BJ (cell line): ENCODE measurements around the gene KLHL42. TPM values are rescaled to one million over a fixed set of nuclear protein-coding genes. Genes with fewer than 3 reads are reported as not detected.
"Not testable (repeated sequence)": the region's sequence is repeated elsewhere in the genome, so short reads cannot be mapped to it uniquely, and the experiment has no call there.

Experiments used
- CTCF ChIA-PET: fragments of 350-600 bp; formaldehyde crosslinking; extraction: SDS; loops from one replicate; lab custom pipeline; 2021; ENCODE audit warnings: antibody characterized with exemption, inconsistent platforms; lab: Yijun Ruan, JAX
- POLR2A ChIA-PET: fragments of 300-600 bp; sonication (Branson Sonifier 250); formaldehyde crosslinking; extraction: SDS; loops from one replicate; lab custom pipeline; 2021; ENCODE audit warnings: antibody characterized with exemption; lab: Charles Lee
- DNase-seq: peaks from one replicate; pipeline ENCODE4 v3.0.0-alpha.2; 2011; ENCODE audit warnings: low read depth
- H3K27me3 ChIP-seq: 2 replicates; pipeline ENCODE4 v1.6.0; 2011; ENCODE audit warnings: low read length; ENCODE audit not compliant: control insufficient read depth, insufficient read depth
- H3K36me3 ChIP-seq: 2 replicates; pipeline ENCODE4 v1.5.1; 2011; ENCODE audit warnings: low read length; ENCODE audit not compliant: control insufficient read depth, insufficient read depth
- H3K4me3 ChIP-seq: 2 replicates; pipeline ENCODE4 v1.5.1; 2011; ENCODE audit warnings: low read depth, mild to moderate bottlenecking, control low read depth, low read length
- polyA plus RNA-seq: library from polyadenylated mRNA; depleted of rRNA; stranded (reverse); fragments of >200 nt; gene quantifications from 2 replicates; pipeline ENCODE4 v1.2.3, GENCODE V29; 2011
- TF ChIP-seq, protein P1 (sequence below): IDR thresholded peaks from 2 replicates; pipeline ENCODE4 v1.5.1; 2011; ENCODE audit warnings: low read depth, mild to moderate bottlenecking, control low read depth, inconsistent platforms, low read length, moderate library complexity; ENCODE audit not compliant: insufficient read depth

The KLHL42 gene
- polyA plus RNA-seq, 1 experiment = 23.6 TPM

- DNase-seq = no peak
- CTCF ChIA-PET = interaction anchor here (1.6 to 2.1 kb wide), 3 partner anchors 11 to 96 kb away, joined by 4 to 6 read pairs (median 5); no protein-coding TSS in a partner anchor
- POLR2A ChIA-PET = no interaction called here
- TF ChIP-seq, protein P1, sequence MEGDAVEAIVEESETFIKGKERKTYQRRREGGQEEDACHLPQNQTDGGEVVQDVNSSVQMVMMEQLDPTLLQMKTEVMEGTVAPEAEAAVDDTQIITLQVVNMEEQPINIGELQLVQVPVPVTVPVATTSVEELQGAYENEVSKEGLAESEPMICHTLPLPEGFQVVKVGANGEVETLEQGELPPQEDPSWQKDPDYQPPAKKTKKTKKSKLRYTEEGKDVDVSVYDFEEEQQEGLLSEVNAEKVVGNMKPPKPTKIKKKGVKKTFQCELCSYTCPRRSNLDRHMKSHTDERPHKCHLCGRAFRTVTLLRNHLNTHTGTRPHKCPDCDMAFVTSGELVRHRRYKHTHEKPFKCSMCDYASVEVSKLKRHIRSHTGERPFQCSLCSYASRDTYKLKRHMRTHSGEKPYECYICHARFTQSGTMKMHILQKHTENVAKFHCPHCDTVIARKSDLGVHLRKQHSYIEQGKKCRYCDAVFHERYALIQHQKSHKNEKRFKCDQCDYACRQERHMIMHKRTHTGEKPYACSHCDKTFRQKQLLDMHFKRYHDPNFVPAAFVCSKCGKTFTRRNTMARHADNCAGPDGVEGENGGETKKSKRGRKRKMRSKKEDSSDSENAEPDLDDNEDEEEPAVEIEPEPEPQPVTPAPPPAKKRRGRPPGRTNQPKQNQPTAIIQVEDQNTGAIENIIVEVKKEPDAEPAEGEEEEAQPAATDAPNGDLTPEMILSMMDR = no peak
- Histone ChIP-seq H3K27me3 (peaks cover 9% of the 10 kb centered on the region), H3K36me3 (no peaks in the 10 kb centered on the region), H3K4me3 (no peak overlapping the region)
These were observed 64.5 kb downstream of the KLHL42 start for GRCh38 chr12:27844366-27845090.

DNA sequence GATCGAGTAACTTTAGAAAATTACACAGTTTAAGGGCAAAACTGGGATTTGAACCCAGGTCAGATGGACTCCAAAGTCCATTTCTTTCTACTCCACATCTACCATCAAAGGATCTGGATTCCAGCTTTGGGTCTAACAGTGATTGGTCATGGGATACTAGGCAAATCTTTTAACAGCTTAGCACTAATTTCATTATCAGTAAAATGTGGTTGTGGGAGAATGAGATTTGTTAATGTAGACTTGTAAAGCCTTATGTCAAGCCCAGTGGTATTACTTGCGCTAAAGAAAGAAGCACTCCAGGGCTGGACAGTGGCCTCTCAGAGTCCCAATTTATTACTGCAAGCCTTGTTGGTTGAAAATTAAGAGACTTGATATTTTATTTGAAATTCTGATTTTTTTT is 65.2 kb downstream of the KLHL42 start:
- TF ChIP-seq, protein P1 = no peak
- no peak for DNase-seq
- CTCF ChIA-PET = interaction anchor here (1.6 to 2.1 kb wide), 3 partner anchors 10 to 95 kb away, joined by 4 to 6 read pairs (median 5); no protein-coding TSS in a partner anchor

DNA sequence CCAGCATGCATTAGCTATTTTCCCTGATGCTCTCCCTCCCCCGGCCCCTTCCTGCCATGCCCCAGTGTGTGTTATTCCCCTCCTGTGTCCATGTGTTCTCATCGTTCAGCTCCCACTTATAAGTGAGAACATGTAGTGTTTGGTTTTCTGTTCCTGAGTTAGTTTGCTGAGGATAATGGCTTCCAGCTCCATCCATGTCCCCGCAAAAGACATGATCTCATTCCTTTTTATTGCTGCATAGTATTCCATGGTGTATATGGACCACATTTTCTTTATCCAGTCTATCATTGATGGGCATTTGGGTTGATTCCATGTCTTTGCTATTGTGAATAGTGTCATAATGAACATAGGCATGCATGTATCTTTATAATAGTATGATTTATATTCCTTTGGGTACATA is 65.7 kb downstream of the KLHL42 start:
- not testable (repeated sequence) for DNase-seq
- CTCF ChIA-PET = interaction anchor here (1.1 to 1.6 kb wide), 3 partner anchors 8 to 25 kb away, joined by 3 to 5 read pairs (median 4); no protein-coding TSS in a partner anchor

More for the DNA sequence above, 65.2 kb downstream of the KLHL42 start:
- H3K36me3 ChIP-seq = no peaks in the 10 kb centered on the region
- H3K27me3 ChIP-seq = peaks cover 9% of the 10 kb centered on the region
- H3K4me3 ChIP-seq = no peak overlapping the region
- POLR2A ChIA-PET = interaction anchor here (0.5 kb wide), 1 partner anchor 13 kb away, joined by 3 read pairs; no protein-coding TSS in a partner anchor

DNA sequence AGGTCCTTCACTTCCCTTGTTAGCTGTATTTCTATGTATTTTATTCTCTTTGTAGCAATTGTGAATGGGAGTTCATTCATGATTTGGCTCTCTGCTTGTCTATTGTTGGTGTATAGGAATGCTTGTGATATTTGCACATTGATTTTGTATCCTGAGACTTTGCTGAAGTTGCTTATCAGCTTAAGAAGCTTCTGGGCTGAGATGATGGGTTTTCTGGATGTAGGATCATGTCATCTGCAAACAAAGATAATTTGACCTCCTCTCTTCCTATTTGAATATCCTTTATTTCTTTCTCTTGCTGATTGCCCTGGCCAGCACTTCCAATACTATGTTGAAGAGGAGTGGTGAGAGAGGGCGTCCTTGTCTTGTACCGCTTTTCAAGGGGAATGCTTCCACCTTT is 67.3 kb downstream of the KLHL42 start:
- CTCF ChIA-PET = interaction anchor here (0.6 to 1.9 kb wide), 3 partner anchors 10 to 701 kb away, joined by 3 to 6 read pairs (median 3); no protein-coding TSS in a partner anchor
- POLR2A ChIA-PET, H3K4me3 ChIP-seq, H3K27me3 ChIP-seq, H3K36me3 ChIP-seq, DNase-seq: not testable (repeated sequence)

More for the DNA sequence above, 65.7 kb downstream of the KLHL42 start:
- not testable (repeated sequence) for H3K27me3 ChIP-seq, H3K4me3 ChIP-seq, H3K36me3 ChIP-seq
- POLR2A ChIA-PET = interaction anchor here (0.5 kb wide), 1 partner anchor 13 kb away, joined by 3 read pairs; no protein-coding TSS in a partner anchor

DNA sequence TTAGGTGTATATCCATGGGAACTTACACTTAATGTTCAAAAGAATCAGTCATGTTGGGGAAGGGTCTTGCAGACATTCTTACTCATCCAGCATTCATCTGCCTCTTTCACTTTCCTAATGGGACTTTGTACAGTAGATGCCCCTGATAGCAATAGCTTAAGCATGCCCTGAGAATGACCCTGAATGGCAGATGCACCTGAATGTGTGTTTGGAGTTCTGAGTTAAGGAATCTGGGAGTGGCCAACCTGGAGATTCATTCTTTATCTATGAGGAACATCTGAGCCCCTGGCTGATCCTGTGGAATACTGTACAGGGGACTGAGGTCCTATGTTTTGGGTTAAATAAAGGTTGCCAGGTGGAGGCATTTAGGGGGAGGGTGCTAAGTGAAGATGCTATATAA is 71.3 kb downstream of the KLHL42 start:
- H3K4me3 ChIP-seq = no peak overlapping the region
- CTCF ChIA-PET = interaction anchor here (1.1 kb wide), 1 partner anchor 13 kb away, joined by 3 read pairs; no protein-coding TSS in a partner anchor
- H3K36me3 ChIP-seq = no peaks in the 10 kb centered on the region
- TF ChIP-seq, protein P1 = no peak
- POLR2A ChIA-PET = no interaction called here
- peaks cover 4% of the 10 kb centered on the region; the same call in 1 of the 2 replicates for H3K27me3 ChIP-seq
- no peak for DNase-seq

GRCh38 chr12:27852117-27852516 is 72.1 kb downstream of the KLHL42 start:
- no peak for DNase-seq
- CTCF ChIA-PET = no interaction called here

More at GRCh38 chr12:27852117-27852516, 72.1 kb downstream of the KLHL42 start:
- TF ChIP-seq, protein P1 = no peak
- Histone ChIP-seq H3K36me3 (no peaks in the 10 kb centered on the region), H3K4me3 (no peak overlapping the region), H3K27me3 (peaks cover 4% of the 10 kb centered on the region; the same call in 1 of the 2 replicates)
- POLR2A ChIA-PET = no interaction called here
